GM21786 (cell line): ENCODE measurements around the gene PAQR4.
"Not testable (repeated sequence)": the region's sequence is repeated elsewhere in the genome, so short reads cannot be mapped to it uniquely, and the experiment has no call there.

ENCODE experiments used
- ATAC-seq: cut with Tn5 transposase; IDR thresholded peaks from one replicate; pipeline ENCODE4 v1.9.1; 2021; ENCODE audit not compliant: unreplicated experiment

PAQR4 gene

GRCh38 chr16:2943716-2944115 is 25.4 kb upstream of the PAQR4 start:
- ATAC-seq = not testable (repeated sequence)

- no peak for ATAC-seq
Measured at GRCh38 chr16:2946649-2947048, 22.5 kb upstream of the PAQR4 start.

- ATAC-seq = no peak
Measured at GRCh38 chr16:2948807-2949704, 20.1 kb upstream of the PAQR4 start.

- no peak for ATAC-seq
Measured at GRCh38 chr16:2949705-2950352, 19.3 kb upstream of the PAQR4 start.

DNA sequence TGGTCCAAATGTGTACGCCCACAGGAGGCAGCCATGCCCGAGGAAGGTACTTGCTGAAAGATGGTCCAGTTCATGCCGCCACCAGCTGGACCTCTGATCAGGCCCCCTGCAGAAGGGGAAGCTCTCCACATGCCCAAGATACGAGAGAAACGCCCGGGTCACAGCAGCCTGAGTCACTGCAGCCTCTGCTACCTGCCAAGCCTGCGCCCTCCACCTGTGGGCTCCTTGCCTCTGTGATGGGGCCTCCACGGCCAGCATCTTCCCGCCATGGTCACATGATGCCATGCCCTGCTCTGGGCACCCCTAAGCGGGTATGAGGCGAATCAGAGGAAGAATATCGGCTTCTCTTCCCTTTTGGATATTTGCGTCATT is 18.8 kb upstream of the PAQR4 start:
- no peak for ATAC-seq

DNA sequence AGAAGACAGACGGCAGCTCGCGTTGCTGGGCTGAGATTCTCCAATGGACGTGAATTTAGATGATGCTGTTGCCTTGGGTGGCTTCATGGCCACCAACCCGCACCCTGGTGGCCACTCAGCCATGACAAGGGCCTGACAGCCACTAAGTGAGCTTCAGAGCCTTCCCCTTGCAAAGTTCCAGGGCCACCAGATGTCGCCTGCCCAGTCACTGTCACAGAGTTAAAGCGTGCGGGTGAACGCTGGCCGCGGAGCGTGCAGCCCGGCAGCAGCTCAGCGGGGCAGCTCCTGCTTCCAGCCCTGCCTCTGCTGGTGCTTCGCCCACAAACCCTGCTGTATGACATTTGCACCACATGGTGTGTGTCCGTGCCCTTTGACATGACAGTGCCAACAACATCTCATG is 18.4 kb upstream of the PAQR4 start:
- ATAC-seq = no peak

- no peak for ATAC-seq
Measured at GRCh38 chr16:2952679-2953078, 16.5 kb upstream of the PAQR4 start.

DNA sequence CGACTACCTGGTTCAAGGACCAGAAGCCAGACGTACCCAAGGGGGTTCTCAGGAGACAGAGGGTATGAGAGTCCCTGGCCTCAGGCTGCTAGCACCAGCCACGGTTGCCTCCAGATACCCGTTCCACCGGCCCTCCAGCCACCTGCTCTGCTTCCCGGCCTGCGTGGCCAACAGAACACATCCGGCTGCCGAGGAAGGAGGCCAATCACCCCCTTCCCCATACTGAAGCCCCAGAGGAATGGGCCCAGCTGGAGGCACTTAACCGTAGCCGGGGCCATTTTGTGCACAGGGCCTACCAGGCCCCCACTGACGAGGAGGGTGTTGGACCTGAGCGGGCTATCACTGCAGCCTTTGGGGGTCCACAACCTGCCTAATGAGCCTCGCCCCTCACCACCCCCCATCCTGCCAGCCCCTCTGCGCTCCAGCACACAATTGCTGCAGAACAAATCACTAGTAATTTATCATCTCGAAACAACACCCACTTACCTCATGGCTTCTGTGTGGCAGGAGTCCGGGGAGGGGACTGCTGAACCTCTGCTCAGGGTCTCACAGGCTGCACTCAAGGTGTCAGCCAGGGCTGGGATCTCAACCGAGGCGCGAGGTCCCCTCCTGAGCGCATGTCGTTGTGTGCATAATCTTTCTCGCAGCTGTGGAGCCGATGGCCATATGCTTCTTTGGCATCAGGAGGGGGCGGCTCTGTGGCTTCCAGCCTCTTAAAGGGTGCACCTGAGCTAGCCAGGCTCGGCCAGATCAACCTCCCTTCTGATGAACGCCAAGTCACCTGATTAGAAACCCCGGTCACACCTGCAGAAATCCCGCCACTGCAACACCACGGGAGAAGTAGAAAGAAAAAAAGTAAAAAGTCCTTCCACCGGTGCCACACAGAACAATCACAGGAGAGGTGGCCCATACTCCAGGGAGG is 15.2 kb upstream of the PAQR4 start:
- no peak for ATAC-seq

- no peak for ATAC-seq
Measured at GRCh38 chr16:2954656-2955381, 14.3 kb upstream of the PAQR4 start.

DNA sequence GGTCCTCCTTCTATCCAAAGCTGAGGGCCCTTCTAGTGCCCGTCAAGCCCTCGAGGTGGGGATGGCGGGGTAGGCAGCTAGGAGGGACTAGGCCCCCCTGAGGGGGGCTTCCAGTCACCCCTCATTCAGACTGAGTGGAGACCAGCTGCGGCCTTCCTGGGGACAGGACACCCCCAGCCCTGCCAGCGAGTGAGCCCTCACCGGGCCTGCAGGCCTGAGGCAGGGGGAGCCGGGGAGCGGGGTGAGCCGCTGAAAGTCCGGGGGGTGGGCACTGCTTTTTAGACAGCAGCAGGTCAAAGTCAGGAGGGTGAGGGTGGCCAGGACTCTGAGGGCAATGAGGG is 13.7 kb upstream of the PAQR4 start:
- no peak for ATAC-seq

GRCh38 chr16:2955779-2956578 is 13.2 kb upstream of the PAQR4 start:
- ATAC-seq = no peak

DNA sequence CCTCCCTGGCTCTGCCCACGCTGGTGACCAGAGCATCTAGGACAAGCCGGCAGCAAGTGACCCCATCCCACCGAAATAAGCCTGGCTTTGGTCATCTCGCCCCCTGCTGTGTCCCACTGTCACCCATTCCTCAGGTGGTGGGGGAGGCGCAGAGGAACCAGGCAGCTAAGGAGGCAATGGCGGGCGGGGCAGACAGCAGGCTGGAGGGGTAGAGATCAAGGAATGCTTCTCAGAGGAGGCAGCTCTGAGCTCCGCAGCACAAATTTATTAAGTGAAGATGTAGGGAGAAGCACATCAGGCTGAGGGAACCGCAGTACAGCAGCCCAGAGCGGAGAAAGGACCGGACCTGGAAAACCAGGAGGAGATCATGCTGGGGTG is 12.6 kb upstream of the PAQR4 start:
- no peak for ATAC-seq

- ATAC-seq = no peak
Measured at GRCh38 chr16:2959206-2959605, 9.9 kb upstream of the PAQR4 start.

- no peak for ATAC-seq
Measured at GRCh38 chr16:2960183-2961010, 8.8 kb upstream of the PAQR4 start.

DNA sequence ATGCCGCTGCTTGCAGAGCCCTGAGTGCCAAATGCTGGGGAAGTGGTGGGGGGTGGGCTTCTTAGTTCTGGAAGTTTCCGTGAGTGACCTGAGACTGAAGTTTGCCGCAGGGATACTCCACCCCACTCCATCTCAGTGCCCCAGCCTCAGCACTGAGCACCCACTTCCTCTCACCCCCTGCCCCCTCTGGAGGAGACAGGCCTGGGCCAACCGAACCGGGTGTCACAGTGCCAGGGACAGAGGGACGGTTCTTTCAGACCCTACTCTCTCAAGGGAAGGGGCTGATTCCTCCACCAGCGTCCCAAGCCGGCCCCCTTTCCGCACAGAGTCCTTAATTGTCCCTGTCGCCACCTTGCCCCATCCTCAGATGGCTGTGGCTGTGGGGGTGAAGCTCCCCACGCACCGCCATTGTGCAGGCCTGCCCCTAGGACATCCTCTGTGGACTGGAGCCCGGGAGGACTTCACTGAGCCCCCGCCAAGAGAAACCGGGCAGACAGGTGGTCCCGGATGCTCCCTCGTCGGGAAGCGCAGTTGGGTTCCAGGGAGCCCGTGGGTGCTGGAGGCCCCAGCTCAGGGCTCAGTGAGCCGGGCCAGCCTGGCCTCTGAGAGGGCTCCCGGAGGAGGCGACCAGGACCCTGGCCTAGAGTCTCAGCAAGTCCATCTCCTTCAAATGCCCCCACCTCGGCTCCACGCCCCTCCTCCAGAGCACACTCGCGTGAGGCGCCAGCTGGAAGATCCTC is 6.6 kb upstream of the PAQR4 start:
- no peak for ATAC-seq

GRCh38 chr16:2963074-2963722 is 6.0 kb upstream of the PAQR4 start:
- ATAC-seq = no peak

- no peak for ATAC-seq
Measured at GRCh38 chr16:2963723-2964474, 5.2 kb upstream of the PAQR4 start, which contains the start of gene KREMEN2. TSS of gene KREMEN2 (plus strand) at chr16:2964275. CDS start at chr16:2964521, 246 bp downstream.
